HG03457 (cell line): ENCODE data around the gene TULP4.
"Not testable (repeated sequence)": the region's sequence is repeated elsewhere in the genome, so short reads cannot be mapped to it uniquely, and the experiment has no call there.

Experiments
- ATAC-seq: cut with Tn5 transposase; IDR thresholded peaks from one replicate; pipeline ENCODE4 v1.9.1; 2021; ENCODE audit warnings: moderate number of reproducible peaks; ENCODE audit not compliant: unreplicated experiment

Gene TULP4

GRCh38 chr6:158545043-158545966, 233.0 kb downstream of the TULP4 start:
- ATAC-seq: no peak

- ATAC-seq: no peak
Measured at GRCh38 chr6:158548418-158549161, 236.3 kb downstream of the TULP4 start.

DNA sequence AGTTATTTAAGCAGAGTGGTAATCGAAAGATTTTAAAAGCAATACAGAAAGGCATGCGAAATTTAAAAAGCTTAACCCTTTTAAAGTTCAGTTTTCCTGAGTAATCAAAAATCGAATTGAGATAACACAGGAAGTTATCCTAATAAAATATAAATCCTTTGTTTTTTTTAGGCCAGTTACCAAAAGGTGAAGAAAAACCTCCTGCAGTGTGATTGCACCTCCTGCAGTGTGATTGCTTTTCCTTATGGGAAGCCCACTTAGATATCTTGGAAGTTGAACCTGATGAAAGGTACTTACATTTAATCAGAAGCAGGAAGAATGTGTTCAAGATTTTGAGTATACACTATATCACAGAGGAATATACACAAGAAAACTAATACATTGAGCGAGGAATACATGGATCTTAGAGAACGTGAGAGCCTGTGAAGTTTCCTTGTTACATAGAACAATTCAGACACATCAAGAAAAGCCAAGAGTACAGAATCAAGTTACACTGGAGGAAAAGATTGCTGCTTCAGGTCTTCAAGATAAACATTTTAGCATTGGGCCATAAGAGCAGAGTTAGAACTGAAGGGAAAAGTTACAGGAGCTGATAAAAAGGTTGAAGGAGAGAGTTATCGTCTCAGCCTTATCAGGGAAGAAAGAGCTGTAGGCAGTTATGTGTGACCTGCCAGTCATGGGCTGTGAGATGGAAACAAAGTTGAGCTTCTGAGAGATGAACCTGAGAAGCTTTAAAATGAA, 240.0 kb downstream of the TULP4 start:
- no peak for ATAC-seq

- no peak for ATAC-seq
Measured at GRCh38 chr6:158552796-158553138, 240.5 kb downstream of the TULP4 start.

- ATAC-seq: no peak
Measured at GRCh38 chr6:158554611-158555361, 242.5 kb downstream of the TULP4 start.

- no peak for ATAC-seq
Measured at GRCh38 chr6:158556113-158556512, 243.8 kb downstream of the TULP4 start.

DNA sequence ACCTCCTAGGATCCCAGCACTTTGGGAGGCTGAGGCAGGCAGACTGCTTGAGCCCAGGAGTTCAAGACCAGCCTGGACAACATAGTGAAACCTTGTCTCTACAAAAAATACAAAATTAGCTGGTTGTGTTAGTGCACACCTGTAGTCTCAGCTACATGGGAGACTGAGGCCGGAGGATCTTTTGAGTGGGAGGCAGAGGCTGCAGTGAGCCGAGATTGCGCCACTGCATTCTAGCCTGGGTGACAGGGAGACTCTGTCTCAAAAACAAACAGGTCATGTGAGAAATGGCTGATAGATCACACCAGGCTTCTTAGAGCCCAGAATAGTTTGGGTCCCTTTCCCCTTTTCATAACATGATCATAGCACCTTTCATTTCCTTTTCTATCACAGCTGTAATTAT, 244.8 kb downstream of the TULP4 start:
- ATAC-seq: not testable (repeated sequence)

- ATAC-seq: no peak
Measured at GRCh38 chr6:158557927-158558326, 245.7 kb downstream of the TULP4 start.

- no peak for ATAC-seq
Measured at GRCh38 chr6:158558415-158559306, 246.4 kb downstream of the TULP4 start.

DNA sequence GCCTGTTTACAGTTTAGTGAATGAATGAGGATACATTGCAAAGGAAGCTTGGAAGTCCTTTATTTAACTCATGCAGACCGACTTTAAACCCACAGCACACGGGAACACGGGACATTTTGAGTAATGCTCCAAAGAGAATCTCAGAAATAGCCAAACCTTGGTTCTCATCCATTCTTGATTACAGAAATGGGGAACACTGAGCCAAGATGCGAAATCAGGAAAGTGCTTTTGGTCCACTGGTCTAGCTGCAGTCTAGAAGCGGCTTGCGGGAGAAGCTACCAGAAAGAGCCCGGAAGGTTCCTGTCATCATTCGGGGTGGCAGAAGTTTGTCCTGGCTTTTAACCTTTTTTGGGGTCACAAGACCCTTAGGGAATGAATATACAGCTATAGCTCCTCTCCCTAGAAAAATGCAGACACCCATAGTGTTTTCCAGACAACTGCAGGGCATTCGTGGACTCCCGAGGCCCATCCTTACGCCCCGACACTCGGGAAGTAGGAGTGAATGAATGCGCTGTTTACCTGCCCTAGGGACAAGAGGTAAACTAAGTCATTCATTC, 247.2 kb downstream of the TULP4 start:
- no peak for ATAC-seq

DNA sequence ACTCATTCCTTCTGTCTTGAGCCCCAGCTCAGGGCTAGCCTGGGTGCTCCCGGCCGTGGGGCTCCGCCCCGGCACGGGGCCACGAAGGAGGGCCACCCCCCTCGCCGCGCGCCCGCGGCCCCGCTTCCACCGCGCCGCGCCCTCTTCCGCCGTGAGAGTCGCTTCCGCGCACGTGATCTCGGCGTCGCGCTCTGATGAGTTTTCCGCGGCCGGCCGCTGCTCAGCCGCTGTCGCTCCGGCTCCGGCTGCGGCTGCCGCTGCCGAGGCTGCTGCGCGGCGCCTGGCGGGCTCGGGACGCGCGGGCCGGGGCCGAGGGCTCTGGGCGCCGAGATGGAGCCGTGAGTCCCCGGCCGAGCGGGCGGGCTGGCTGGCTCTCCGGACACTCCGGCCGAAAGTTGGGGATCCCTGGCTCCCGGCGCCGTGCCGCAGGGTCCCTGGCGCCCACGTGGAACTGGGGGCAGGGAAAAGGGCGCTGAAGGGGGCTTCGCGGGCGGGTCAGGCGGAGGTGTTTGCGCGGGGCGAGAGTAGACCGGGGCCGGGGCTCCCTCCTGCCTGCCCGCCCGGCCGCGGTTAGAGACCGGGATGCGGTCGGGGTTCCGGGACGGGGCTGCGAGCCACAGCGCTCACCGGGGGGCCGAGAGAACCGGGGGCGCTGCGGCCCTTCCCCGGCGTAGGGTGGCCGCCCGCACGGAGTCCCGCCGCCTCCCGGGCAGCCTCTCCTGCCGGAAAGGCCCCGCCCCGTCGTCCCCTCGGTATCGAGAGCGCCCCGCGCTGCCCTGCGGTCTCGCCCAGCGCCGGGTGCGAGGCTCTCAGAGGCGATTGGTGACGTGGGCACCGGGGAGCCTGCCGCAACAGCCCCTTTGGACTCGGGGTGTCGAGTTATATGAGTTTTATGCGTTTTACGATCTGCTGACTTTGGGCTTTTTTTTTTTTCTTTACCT, 247.9 kb downstream of the TULP4 start, which contains the start of gene TMEM181:
Gene TMEM181, plus strand, starts transcription at position 197 of the 941 bp plus-strand sequence. Its CDS starts 134 bp downstream, at position 331.
- peak; percentile 74 for ATAC-seq

GRCh38 chr6:158560836-158561320, 248.6 kb downstream of the TULP4 start:
- no peak for ATAC-seq
